Measurements from ENCODE around the gene NFATC4.
"Not testable (repeated sequence)": the region's sequence is repeated elsewhere in the genome, so short reads cannot be mapped to it uniquely, and the experiment has no call there.

Gene NFATC4

GRCh38 chr14:24381363-24382063 lies 13.5 kb downstream of the NFATC4 start:
- H3K4me1 ChIP-seq (ENCODE audit: control insufficient read depth in 1 of 2, insufficient read depth in 2 of 2, low read length in 2 of 2): peaks cover 0 to 13% of the 10 kb centered on the region in 2 donors
- H3K27me3 ChIP-seq (ENCODE audit: low read depth, low read length): no peaks in the 10 kb centered on the region
- H3K27ac ChIP-seq (ENCODE audit: low read length): no peak overlapping the region
- H3K4me3 ChIP-seq (ENCODE audit: low read depth in 1 of 2, low read length in 2 of 2): no peak overlapping the region
- H3K36me3 ChIP-seq (ENCODE audit: control insufficient read depth in 1 of 2, insufficient read depth in 2 of 2, low read length in 2 of 2): peaks cover 0 to 2% of the 10 kb centered on the region in 2 donors
- H3K9me3 ChIP-seq (ENCODE audit: control insufficient read depth in 1 of 2, low read length in 2 of 2): no peaks in the 10 kb centered on the region

- no peak overlapping the region for H3K27ac ChIP-seq (ENCODE audit: low read length)
- peaks cover 0 to 10% of the 10 kb centered on the region in 2 donors for H3K4me1 ChIP-seq (ENCODE audit: control insufficient read depth in 1 of 2, insufficient read depth in 2 of 2, low read length in 2 of 2)
Observed at GRCh38 chr14:24382064-24382371, 14.0 kb downstream of the NFATC4 start.

GRCh38 chr14:24384169-24384568 lies 16.2 kb downstream of the NFATC4 start:
- Histone ChIP-seq H3K27ac (ENCODE audit: low read length) (no peak overlapping the region), H3K4me1 (ENCODE audit: control insufficient read depth in 1 of 2, insufficient read depth in 2 of 2, low read length in 2 of 2) (no peaks in the 10 kb centered on the region), H3K4me3 (ENCODE audit: low read depth in 1 of 2, low read length in 2 of 2) (no peak overlapping the region), H3K9me3 (ENCODE audit: control insufficient read depth in 1 of 2, low read length in 2 of 2) (no peaks in the 10 kb centered on the region), H3K27me3 (ENCODE audit: low read depth, low read length) (no peaks in the 10 kb centered on the region), H3K36me3 (ENCODE audit: control insufficient read depth in 1 of 2, insufficient read depth in 2 of 2, low read length in 2 of 2) (no peaks in the 10 kb centered on the region)

More at GRCh38 chr14:24382064-24382371, 14.0 kb downstream of the NFATC4 start:
- Histone ChIP-seq H3K9me3 (ENCODE audit: control insufficient read depth in 1 of 2, low read length in 2 of 2) (no peaks in the 10 kb centered on the region), H3K4me3 (ENCODE audit: low read depth in 1 of 2, low read length in 2 of 2) (no peak overlapping the region), H3K36me3 (ENCODE audit: control insufficient read depth in 1 of 2, insufficient read depth in 2 of 2, low read length in 2 of 2) (no peaks in the 10 kb centered on the region), H3K27me3 (ENCODE audit: low read depth, low read length) (no peaks in the 10 kb centered on the region)

- H3K27ac ChIP-seq (ENCODE audit: low read length): no peak overlapping the region
- no peaks in the 10 kb centered on the region for H3K36me3 ChIP-seq (ENCODE audit: control insufficient read depth in 1 of 2, insufficient read depth in 2 of 2, low read length in 2 of 2)
- no peaks in the 10 kb centered on the region for H3K9me3 ChIP-seq (ENCODE audit: control insufficient read depth in 1 of 2, low read length in 2 of 2)
- no peak overlapping the region for H3K4me3 ChIP-seq (ENCODE audit: low read depth in 1 of 2, low read length in 2 of 2)
- no peaks in the 10 kb centered on the region for H3K4me1 ChIP-seq (ENCODE audit: control insufficient read depth in 1 of 2, insufficient read depth in 2 of 2, low read length in 2 of 2)
- H3K27me3 ChIP-seq (ENCODE audit: low read depth, low read length): no peaks in the 10 kb centered on the region
Observed at GRCh38 chr14:24385524-24385923, 17.5 kb downstream of the NFATC4 start.

GRCh38 chr14:24387009-24387345 lies 19.0 kb downstream of the NFATC4 start:
- Histone ChIP-seq H3K4me1 (ENCODE audit: control insufficient read depth in 1 of 2, insufficient read depth in 2 of 2, low read length in 2 of 2) (no peaks in the 10 kb centered on the region), H3K36me3 (ENCODE audit: control insufficient read depth in 1 of 2, insufficient read depth in 2 of 2, low read length in 2 of 2) (no peaks in the 10 kb centered on the region), H3K27me3 (ENCODE audit: low read depth, low read length) (no peaks in the 10 kb centered on the region), H3K4me3 (ENCODE audit: low read depth in 1 of 2, low read length in 2 of 2) (no peak overlapping the region), H3K9me3 (ENCODE audit: control insufficient read depth in 1 of 2, low read length in 2 of 2) (no peaks in the 10 kb centered on the region), H3K27ac (ENCODE audit: low read length) (no peak overlapping the region)

- not testable (repeated sequence) for H3K4me3 ChIP-seq (ENCODE audit: low read depth in 1 of 2, low read length in 2 of 2); H3K4me1 ChIP-seq (ENCODE audit: control insufficient read depth in 1 of 2, insufficient read depth in 2 of 2, low read length in 2 of 2); H3K27me3 ChIP-seq (ENCODE audit: low read depth, low read length); H3K27ac ChIP-seq (ENCODE audit: low read length); H3K36me3 ChIP-seq (ENCODE audit: control insufficient read depth in 1 of 2, insufficient read depth in 2 of 2, low read length in 2 of 2); H3K9me3 ChIP-seq (ENCODE audit: control insufficient read depth in 1 of 2, low read length in 2 of 2)
Observed at GRCh38 chr14:24387579-24387978, 19.6 kb downstream of the NFATC4 start.

GRCh38 chr14:24388474-24389179 lies 20.6 kb downstream of the NFATC4 start:
- Histone ChIP-seq H3K4me3 (ENCODE audit: low read depth in 1 of 2, low read length in 2 of 2) (no peak overlapping the region), H3K27ac (ENCODE audit: low read length) (no peak overlapping the region), H3K27me3 (ENCODE audit: low read depth, low read length) (no peaks in the 10 kb centered on the region), H3K9me3 (ENCODE audit: control insufficient read depth in 1 of 2, low read length in 2 of 2) (no peaks in the 10 kb centered on the region), H3K4me1 (ENCODE audit: control insufficient read depth in 1 of 2, insufficient read depth in 2 of 2, low read length in 2 of 2) (no peaks in the 10 kb centered on the region), H3K36me3 (ENCODE audit: control insufficient read depth in 1 of 2, insufficient read depth in 2 of 2, low read length in 2 of 2) (no peaks in the 10 kb centered on the region)

- no peaks in the 10 kb centered on the region for H3K4me1 ChIP-seq (ENCODE audit: control insufficient read depth in 1 of 2, insufficient read depth in 2 of 2, low read length in 2 of 2)
- no peaks in the 10 kb centered on the region for H3K36me3 ChIP-seq (ENCODE audit: control insufficient read depth in 1 of 2, insufficient read depth in 2 of 2, low read length in 2 of 2)
- no peaks in the 10 kb centered on the region for H3K27me3 ChIP-seq (ENCODE audit: low read depth, low read length)
- no peaks in the 10 kb centered on the region for H3K9me3 ChIP-seq (ENCODE audit: control insufficient read depth in 1 of 2, low read length in 2 of 2)
- no peak overlapping the region for H3K27ac ChIP-seq (ENCODE audit: low read length)
- no peak overlapping the region for H3K4me3 ChIP-seq (ENCODE audit: low read depth in 1 of 2, low read length in 2 of 2)
Observed at GRCh38 chr14:24389226-24389848, 21.4 kb downstream of the NFATC4 start.

GRCh38 chr14:24390701-24391468 lies 22.9 kb downstream of the NFATC4 start:
- H3K27me3 ChIP-seq (ENCODE audit: low read depth, low read length): no peaks in the 10 kb centered on the region
- H3K4me1 ChIP-seq (ENCODE audit: control insufficient read depth in 1 of 2, insufficient read depth in 2 of 2, low read length in 2 of 2): no peaks in the 10 kb centered on the region
- no peak overlapping the region for H3K4me3 ChIP-seq (ENCODE audit: low read depth in 1 of 2, low read length in 2 of 2)
- H3K9me3 ChIP-seq (ENCODE audit: control insufficient read depth in 1 of 2, low read length in 2 of 2): no peaks in the 10 kb centered on the region
- no peak overlapping the region for H3K27ac ChIP-seq (ENCODE audit: low read length)
- H3K36me3 ChIP-seq (ENCODE audit: control insufficient read depth in 1 of 2, insufficient read depth in 2 of 2, low read length in 2 of 2): no peaks in the 10 kb centered on the region

GRCh38 chr14:24392325-24393091 lies 24.5 kb downstream of the NFATC4 start:
- Histone ChIP-seq H3K4me3 (ENCODE audit: low read depth in 1 of 2, low read length in 2 of 2) (no peak overlapping the region), H3K27ac (ENCODE audit: low read length) (no peak overlapping the region), H3K4me1 (ENCODE audit: control insufficient read depth in 1 of 2, insufficient read depth in 2 of 2, low read length in 2 of 2) (no peaks in the 10 kb centered on the region), H3K36me3 (ENCODE audit: control insufficient read depth in 1 of 2, insufficient read depth in 2 of 2, low read length in 2 of 2) (no peaks in the 10 kb centered on the region), H3K27me3 (ENCODE audit: low read depth, low read length) (no peaks in the 10 kb centered on the region), H3K9me3 (ENCODE audit: control insufficient read depth in 1 of 2, low read length in 2 of 2) (no peaks in the 10 kb centered on the region)

GRCh38 chr14:24394275-24394674 lies 26.3 kb downstream of the NFATC4 start:
- Histone ChIP-seq H3K4me1 (ENCODE audit: control insufficient read depth in 1 of 2, insufficient read depth in 2 of 2, low read length in 2 of 2) (peaks cover 0 to 11% of the 10 kb centered on the region in 2 donors), H3K9me3 (ENCODE audit: control insufficient read depth in 1 of 2, low read length in 2 of 2) (no peaks in the 10 kb centered on the region), H3K36me3 (ENCODE audit: control insufficient read depth in 1 of 2, insufficient read depth in 2 of 2, low read length in 2 of 2) (no peaks in the 10 kb centered on the region), H3K27ac (ENCODE audit: low read length) (no peak overlapping the region), H3K27me3 (ENCODE audit: low read depth, low read length) (no peaks in the 10 kb centered on the region), H3K4me3 (ENCODE audit: low read depth in 1 of 2, low read length in 2 of 2) (no peak overlapping the region)
